Activated T-cell treated with anti-CD3 and anti-CD28 coated beads for 1 hour (primary cell): ENCODE data around the gene GPR45.

Source experiments
- DNase-seq: peaks from one replicate; pipeline ENCODE4 v3.0.0-alpha.2; 2020; ENCODE audit warnings: low read depth

The GPR45 gene

GRCh38 chr2:105254531-105255210, 13.1 kb downstream of the GPR45 start:
- no peak for DNase-seq

- no peak for DNase-seq
Measured at GRCh38 chr2:105255979-105256378, 14.4 kb downstream of the GPR45 start.

- no peak for DNase-seq
Measured at GRCh38 chr2:105256431-105257047, 15.0 kb downstream of the GPR45 start.

- DNase-seq = no peak
Measured at GRCh38 chr2:105257981-105258380, 16.4 kb downstream of the GPR45 start.

GRCh38 chr2:105258835-105259350, 17.4 kb downstream of the GPR45 start:
- DNase-seq = no peak

GRCh38 chr2:105261061-105261460, 19.5 kb downstream of the GPR45 start:
- no peak for DNase-seq

GRCh38 chr2:105262651-105263091, 21.1 kb downstream of the GPR45 start:
- DNase-seq = no peak

- no peak for DNase-seq
Measured at GRCh38 chr2:105269426-105269825, 27.9 kb downstream of the GPR45 start.

- DNase-seq = no peak
Measured at GRCh38 chr2:105271393-105272045, 30.0 kb downstream of the GPR45 start.

- no peak for DNase-seq
Measured at GRCh38 chr2:105272176-105272575, 30.6 kb downstream of the GPR45 start.

GRCh38 chr2:105274046-105274445, 32.5 kb downstream of the GPR45 start:
- DNase-seq = no peak

- DNase-seq = no peak
Measured at GRCh38 chr2:105278654-105279053, 37.1 kb downstream of the GPR45 start.

GRCh38 chr2:105279126-105279525, 37.6 kb downstream of the GPR45 start:
- DNase-seq = no peak

GRCh38 chr2:105280281-105280680, 38.7 kb downstream of the GPR45 start:
- DNase-seq = no peak

- no peak for DNase-seq
Measured at GRCh38 chr2:105283532-105283931, 42.0 kb downstream of the GPR45 start.

GRCh38 chr2:105287692-105288091, 46.1 kb downstream of the GPR45 start:
- no peak for DNase-seq

GRCh38 chr2:105288133-105288532, 46.6 kb downstream of the GPR45 start:
- DNase-seq = no peak

- DNase-seq = no peak
Measured at GRCh38 chr2:105290981-105291660, 49.6 kb downstream of the GPR45 start.

- DNase-seq = no peak
Measured at GRCh38 chr2:105291981-105292380, 50.4 kb downstream of the GPR45 start.
